Skeletal muscle satellite cell (primary cell): Measurements from ENCODE around the gene PPP1R13B.

Experiments
- H3K27me3 ChIP-seq: 2 replicates; pipeline ENCODE4 v1.7.0; 2013; ENCODE audit warnings: low read length; ENCODE audit not compliant: control insufficient read depth, insufficient read depth
- H3K36me3 ChIP-seq: 2 replicates; pipeline ENCODE4 v1.7.0; 2013; ENCODE audit warnings: mild to moderate bottlenecking, control low read depth, low read length; ENCODE audit not compliant: insufficient read depth
- H3K4me1 ChIP-seq: 2 replicates; pipeline ENCODE4 v1.7.0; 2013; ENCODE audit warnings: low read length; ENCODE audit not compliant: control insufficient read depth, insufficient read depth
- H3K4me2 ChIP-seq: 2 replicates; pipeline ENCODE4 v1.7.0; 2013; ENCODE audit warnings: mild to moderate bottlenecking, low read length
- H3K4me3 ChIP-seq: 2 replicates; pipeline ENCODE4 v1.7.0; 2013; ENCODE audit warnings: low read length
- H3K9ac ChIP-seq: 2 replicates; pipeline ENCODE4 v1.7.0; 2013; ENCODE audit warnings: mild to moderate bottlenecking, low read depth, low read length, moderate library complexity
- H3K9me3 ChIP-seq: replicated peaks from 2 replicates; pipeline ENCODE4 v1.7.0; 2013; ENCODE audit warnings: mild to moderate bottlenecking, control low read depth, low read length

PPP1R13B gene

DNA sequence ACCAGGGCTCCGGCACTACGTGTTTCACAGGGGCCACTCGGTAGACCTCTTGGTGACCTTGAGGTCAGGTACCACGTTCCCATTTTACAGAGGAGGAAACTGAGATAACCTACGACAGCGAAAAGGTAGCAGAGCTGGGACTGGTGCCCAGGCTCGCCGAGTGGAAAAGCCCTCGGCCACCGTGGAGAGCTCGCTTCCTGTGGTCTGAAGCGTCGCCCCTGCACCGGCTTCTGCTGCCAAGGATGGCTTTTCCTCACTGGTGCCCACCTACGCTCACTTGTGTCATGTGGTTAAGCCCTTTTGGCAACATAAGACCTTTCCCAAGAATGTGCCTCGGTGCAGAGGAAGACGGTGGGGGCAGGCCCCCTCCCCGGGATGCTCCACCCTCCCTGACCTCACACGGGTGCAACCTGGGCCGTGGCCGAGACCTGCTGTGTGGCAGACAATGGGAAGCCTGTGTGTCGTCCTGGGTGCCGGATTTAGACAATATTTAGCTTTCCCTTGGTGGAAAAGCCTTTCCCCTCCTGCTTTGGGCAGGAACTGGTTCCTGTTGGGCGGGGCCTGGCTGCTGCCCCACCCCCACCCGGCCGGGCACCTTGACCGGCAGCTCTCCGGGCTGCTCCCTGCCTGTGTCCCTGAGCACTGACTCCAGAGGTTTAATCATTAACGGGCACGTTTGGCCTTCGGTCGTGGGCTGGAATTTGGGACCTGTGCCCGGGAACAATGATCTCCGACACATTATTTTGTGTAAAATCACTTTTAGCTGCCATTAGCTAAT, 32.4 kb upstream of the PPP1R13B start:
- H3K9ac ChIP-seq, result no peak overlapping the region
- no peaks in the 10 kb centered on the region for H3K36me3 ChIP-seq
- H3K9me3 ChIP-seq, result no peaks in the 10 kb centered on the region
- H3K4me2 ChIP-seq, result peak overlapping the region; percentile 82
- H3K4me3 ChIP-seq, result peak overlapping the region; percentile 54
- peaks cover 3% of the 10 kb centered on the region for H3K27me3 ChIP-seq
- peaks cover 28% of the 10 kb centered on the region for H3K4me1 ChIP-seq

DNA sequence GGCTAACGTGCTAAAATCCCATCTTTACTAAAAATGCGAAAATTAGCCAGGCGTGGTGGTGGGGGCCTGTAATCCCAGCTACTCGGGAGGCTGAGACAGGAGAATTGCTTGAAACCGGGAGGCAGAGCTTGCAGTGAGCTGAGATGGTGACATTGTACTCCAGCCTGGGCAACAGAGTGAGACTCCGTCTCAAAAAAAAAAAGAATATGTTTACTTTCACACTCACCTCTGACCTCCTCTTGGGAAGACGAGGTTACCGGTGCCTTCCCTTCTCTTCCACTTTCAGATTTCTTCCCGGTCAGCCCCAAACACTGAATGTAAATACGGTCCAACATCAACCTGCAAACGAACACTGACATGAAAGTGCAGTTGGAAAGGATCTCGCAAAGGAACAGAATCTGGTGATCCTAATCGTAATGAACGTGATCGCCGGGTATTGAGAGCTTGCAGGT, 31.8 kb upstream of the PPP1R13B start:
- H3K9ac ChIP-seq, result no peak overlapping the region
- H3K27me3 ChIP-seq, result peaks cover 3% of the 10 kb centered on the region
- peak overlapping the region; percentile 82 for H3K4me2 ChIP-seq
- H3K9me3 ChIP-seq, result no peaks in the 10 kb centered on the region
- H3K36me3 ChIP-seq, result no peaks in the 10 kb centered on the region
- H3K4me1 ChIP-seq, result peaks cover 28% of the 10 kb centered on the region
- H3K4me3 ChIP-seq, result no peak overlapping the region

DNA sequence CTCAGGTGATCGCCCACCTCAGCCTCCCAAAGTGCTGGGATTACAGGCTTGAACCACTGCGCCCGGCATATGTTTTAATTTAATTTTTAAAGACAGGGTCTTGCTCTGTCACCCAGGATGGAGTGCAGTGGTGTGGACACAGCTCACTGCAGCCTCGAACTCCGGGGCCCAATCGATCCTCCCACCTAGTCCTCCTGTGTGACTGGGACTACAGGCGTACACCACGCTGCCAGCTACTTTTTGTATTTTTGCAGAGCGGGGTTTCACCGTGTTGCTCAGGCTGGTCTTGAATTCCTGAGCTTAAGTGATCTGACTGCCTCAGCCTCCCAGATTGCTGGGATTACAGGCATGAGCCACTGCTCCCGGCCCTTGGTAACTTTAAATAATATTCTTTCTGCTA, 30.8 kb upstream of the PPP1R13B start:
- peaks cover 3% of the 10 kb centered on the region for H3K27me3 ChIP-seq
- H3K9ac ChIP-seq, result no peak overlapping the region
- peaks cover 28% of the 10 kb centered on the region for H3K4me1 ChIP-seq

DNA sequence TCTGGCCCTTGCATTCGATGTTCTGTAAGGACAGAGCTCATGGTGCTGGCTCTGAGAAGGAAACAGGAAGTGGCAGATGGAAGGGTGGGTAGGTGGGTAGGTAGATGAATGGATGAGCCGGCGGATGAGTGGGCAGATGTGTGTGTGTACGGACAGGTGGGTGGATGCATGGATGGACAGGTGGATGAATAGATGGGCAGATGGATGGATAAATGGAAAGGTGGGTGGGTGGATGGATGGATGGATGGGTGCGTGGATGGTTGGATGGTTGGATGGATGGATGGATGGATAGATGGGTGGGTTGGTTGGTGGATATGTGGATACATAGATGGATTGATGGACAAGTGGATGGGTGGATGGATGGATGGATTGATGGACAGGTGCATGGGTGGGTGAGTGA, 27.6 kb upstream of the PPP1R13B start:
- Histone ChIP-seq H3K4me3 (no peak overlapping the region), H3K27me3 (no peaks in the 10 kb centered on the region), H3K36me3 (no peaks in the 10 kb centered on the region), H3K4me2 (no peak overlapping the region), H3K9me3 (no peaks in the 10 kb centered on the region), H3K4me1 (peaks cover 11% of the 10 kb centered on the region), H3K9ac (no peak overlapping the region)

More for the DNA sequence above, 30.8 kb upstream of the PPP1R13B start:
- Histone ChIP-seq H3K9me3 (no peaks in the 10 kb centered on the region), H3K4me3 (no peak overlapping the region), H3K4me2 (no peak overlapping the region), H3K36me3 (no peaks in the 10 kb centered on the region)

DNA sequence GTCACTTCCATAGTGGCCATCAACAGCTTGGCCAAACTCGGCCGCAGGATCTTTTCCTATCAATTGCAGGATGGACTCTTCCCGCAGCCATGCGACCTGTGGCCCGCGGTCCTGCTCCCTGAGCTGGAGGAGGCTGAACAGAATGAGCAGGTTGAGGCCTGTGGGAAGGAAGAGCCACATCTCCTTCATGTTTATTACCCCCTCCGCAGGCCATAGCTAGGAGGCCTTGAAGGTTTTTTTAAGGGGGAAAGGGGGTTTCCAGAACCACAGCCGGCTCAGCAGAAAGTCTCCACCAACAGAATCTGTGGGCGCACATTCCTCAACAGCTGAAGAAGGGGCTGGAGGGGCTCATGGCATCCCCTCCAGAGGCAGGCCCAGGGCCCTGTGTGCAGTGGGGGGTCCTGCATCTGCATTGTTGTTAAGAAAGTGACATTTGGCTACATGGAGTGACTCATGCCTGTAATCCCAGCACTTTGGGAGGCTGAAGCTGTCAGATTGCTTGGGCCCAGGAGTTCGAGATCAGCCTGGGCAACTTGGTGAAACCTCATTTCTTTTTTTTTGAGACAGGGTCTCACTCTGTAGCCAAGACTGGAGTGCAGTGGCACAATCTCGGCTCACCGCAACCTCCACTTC, 25.2 kb upstream of the PPP1R13B start:
- no peaks in the 10 kb centered on the region for H3K27me3 ChIP-seq
- H3K4me2 ChIP-seq, result peak overlapping the region; percentile 22
- no peaks in the 10 kb centered on the region for H3K36me3 ChIP-seq
- peaks cover 4% of the 10 kb centered on the region for H3K4me1 ChIP-seq
- H3K9me3 ChIP-seq, result no peaks in the 10 kb centered on the region
- peak overlapping the region; percentile 16 for H3K4me3 ChIP-seq
- no peak overlapping the region for H3K9ac ChIP-seq

DNA sequence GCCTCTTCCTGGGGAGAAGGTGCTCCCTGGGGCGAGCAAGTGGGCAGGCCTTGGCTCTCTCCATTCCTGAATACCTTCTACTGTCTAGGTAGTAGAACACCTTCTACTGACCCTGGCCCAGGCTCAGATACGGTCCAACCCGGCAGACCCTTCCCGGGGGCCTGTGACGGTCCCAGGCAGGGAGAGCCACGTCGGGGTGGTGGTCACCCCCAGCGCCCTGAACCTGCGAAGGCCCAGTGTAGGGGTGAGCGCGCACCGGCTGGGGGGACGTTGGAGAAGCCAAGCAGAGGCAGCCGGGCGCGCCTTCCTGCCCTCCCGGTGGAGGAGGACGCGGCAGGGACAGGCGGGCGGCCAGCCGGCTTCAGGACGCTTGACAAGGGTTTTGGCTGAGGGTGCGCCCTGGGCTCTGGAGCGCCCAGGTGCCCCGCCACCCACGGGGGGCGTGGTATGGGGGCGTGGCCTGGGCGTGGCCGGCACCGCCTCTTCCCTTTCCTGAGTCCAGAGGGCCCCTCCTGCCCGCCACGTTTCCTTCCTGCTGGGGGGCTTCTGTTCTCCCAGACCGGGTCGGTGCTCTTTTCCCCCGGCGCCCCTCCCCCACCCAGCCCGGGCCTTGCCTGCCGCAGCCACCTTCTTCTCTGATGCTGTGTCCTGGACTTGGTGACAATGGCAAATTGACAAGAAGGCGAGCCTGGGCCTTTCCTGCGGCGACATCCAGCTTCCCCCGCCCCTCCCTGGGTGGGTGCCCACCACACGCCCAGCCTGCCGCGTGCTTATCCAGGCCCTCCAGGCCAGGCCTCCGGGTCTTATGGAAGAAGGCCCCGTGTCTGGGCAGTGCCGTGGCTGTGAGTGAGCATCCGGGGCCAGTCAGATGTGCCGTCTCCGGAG, 24.5 kb upstream of the PPP1R13B start:
- Histone ChIP-seq H3K36me3 (no peaks in the 10 kb centered on the region), H3K27me3 (no peaks in the 10 kb centered on the region), H3K9ac (no peak overlapping the region), H3K9me3 (no peaks in the 10 kb centered on the region), H3K4me2 (peak overlapping the region; percentile 22), H3K4me3 (peak overlapping the region; percentile 16), H3K4me1 (peaks cover 4% of the 10 kb centered on the region)

DNA sequence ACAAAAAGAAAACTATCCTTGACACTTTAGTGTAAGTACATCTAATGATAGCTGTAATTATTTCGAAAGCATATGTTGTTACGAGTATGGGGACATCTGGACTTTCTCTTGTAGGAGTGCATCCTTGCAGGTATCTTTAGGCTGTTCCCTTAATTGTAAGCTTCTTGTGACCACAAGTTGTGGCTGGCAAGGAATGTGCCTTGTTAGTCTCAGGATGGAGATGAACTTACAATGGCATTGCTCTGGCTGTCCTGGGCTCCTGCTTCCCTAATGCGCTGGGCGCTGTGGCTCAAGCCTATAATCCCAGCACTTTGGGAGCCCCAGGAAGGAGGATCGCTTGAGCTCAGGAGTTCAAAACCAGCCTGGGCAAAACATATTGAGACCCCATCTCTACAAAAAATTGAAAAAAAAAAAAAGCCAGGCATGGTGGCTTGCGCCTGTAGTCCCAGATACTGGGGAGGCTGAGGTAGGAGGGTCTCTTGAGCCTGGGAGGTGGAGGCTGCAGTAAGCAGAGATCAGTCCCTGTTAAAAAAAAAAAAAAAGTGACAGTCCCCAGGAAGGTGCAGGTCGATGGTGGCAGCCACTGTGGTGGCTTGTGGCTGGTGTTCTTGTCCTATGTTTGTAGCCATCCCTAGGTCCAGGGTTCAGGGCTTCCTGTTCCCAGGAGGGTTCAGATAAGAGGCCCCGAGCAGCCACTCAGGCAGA, 23.7 kb upstream of the PPP1R13B start:
- Histone ChIP-seq H3K4me2 (no peak overlapping the region), H3K9me3 (no peaks in the 10 kb centered on the region), H3K4me1 (peaks cover 4% of the 10 kb centered on the region), H3K36me3 (no peaks in the 10 kb centered on the region), H3K9ac (no peak overlapping the region), H3K4me3 (no peak overlapping the region), H3K27me3 (no peaks in the 10 kb centered on the region)

DNA sequence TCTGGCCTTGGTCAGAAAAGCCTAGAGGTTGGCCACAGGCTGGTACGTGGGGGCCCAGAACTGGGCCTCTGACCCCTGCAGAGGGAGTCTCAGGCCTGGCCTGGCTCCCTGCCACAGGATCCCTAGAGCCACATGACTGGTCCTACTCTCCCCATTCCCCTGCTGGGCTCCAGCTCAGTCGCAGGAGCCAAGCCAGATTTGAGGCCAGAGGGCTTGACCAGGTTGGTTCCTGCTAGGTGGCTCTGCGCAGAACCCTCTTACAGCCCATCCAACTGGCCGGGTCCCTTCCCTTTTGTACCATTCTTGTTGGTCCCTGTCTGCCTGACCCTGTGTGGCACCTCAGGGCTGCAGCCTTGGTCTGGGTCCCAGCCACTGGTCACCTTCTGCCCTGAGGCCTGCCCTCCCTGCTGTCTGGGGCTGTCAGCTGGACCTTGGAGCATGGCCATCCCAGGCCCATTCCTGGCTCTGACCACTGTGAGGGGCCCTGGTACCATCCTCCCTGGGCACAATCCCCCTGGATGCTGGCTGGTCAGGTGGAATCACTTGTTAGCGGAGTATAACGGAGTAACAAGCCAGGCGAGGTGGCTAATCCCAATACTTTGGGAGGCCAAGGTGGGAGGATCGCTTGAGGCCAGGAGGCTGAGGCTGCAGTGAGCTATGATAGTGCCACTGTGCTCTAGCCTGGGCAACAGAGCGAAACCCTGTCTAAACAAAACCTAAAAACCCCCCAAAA, 22.9 kb upstream of the PPP1R13B start:
- H3K36me3 ChIP-seq, result no peaks in the 10 kb centered on the region
- peaks cover 4% of the 10 kb centered on the region for H3K4me1 ChIP-seq
- no peak overlapping the region for H3K4me2 ChIP-seq
- H3K9me3 ChIP-seq, result no peaks in the 10 kb centered on the region
- no peaks in the 10 kb centered on the region for H3K27me3 ChIP-seq
- H3K4me3 ChIP-seq, result no peak overlapping the region
- no peak overlapping the region for H3K9ac ChIP-seq

DNA sequence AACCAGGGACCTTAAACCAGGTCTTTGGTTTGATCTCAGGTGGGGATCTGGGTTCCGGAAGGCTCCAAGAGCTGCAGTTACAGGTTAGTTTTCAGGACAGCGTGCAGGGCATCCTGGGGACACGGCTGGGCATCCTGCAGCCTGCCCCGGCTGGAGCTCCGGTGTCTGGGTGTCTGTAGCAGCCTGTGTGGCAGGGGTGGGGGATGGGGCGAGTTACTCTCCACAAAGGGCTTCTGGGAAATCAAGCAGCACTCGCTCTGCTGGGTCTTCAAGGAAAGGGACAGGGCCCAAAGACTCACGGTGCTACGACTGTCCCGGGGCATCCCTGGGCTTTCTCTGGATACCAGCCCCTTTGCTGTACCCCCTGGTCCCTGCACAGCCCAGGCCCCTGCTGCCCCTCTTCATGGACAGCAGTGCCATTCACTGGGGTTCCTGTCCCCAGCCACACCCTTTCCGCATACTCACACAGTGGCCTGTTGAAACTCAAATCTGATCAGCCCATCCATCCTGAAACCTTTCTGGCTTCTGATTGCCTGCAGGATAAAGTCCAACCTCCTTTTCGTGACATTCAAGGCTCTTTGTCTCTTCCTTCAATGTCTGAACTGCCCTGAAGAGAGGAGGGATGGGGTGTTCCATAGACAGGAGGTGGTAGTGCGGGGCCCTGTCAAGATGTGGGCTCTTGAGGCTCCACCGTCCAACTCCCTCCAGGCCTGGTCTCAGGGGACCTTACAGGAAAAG, 22.2 kb upstream of the PPP1R13B start:
- Histone ChIP-seq H3K27me3 (no peaks in the 10 kb centered on the region), H3K4me2 (no peak overlapping the region), H3K36me3 (no peaks in the 10 kb centered on the region), H3K9me3 (no peaks in the 10 kb centered on the region), H3K4me3 (no peak overlapping the region), H3K9ac (no peak overlapping the region), H3K4me1 (peaks cover 4% of the 10 kb centered on the region)

DNA sequence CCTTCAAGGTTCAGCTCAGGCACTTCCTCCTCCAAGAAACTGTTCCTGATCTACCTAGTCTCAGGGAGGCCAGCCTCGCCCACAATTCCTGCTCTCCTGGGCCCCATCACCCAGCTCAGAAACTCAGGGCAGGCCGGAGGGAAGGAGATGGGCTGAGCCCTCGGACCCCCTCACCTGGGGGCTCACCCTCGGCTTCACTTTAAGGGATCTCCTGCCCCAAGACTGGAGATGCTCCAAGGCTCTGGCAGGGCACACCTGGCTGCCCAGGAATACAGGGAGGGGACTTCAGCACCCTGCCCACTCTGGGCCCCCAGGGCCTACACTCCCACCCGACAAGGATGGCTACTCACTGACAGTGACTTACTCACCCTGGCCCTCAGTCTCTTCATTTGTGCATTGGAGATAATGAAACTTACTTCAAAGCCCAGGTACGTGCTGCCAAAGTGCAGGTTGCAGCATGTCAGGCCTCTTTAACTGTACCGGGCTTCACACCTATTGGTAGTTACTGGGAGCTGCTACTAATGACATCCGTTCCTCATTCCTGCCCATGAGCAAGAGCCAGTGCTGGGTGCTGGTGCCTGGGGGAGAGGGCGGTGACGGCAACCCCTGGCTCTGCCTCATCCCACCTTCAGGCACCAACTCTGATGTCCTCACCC, 21.0 kb upstream of the PPP1R13B start:
- Histone ChIP-seq H3K36me3 (no peaks in the 10 kb centered on the region), H3K4me1 (peaks cover 4% of the 10 kb centered on the region), H3K9me3 (no peaks in the 10 kb centered on the region), H3K4me2 (no peak overlapping the region), H3K27me3 (no peaks in the 10 kb centered on the region), H3K9ac (no peak overlapping the region), H3K4me3 (no peak overlapping the region)
